ENCODE data around the gene MTCL1.

MTCL1 gene

GRCh38 chr18:8688216-8688800 lies 17.0 kb upstream of the MTCL1 start:
- DNase-seq (ENCODE audit: low spot score): no peak

GRCh38 chr18:8688816-8689215 lies 16.5 kb upstream of the MTCL1 start:
- DNase-seq (ENCODE audit: low spot score): no peak

GRCh38 chr18:8689517-8689916 lies 15.8 kb upstream of the MTCL1 start:
- no peak for DNase-seq (ENCODE audit: low spot score)

- DNase-seq (ENCODE audit: low spot score): no peak
Observed at GRCh38 chr18:8694891-8695290, 10.5 kb upstream of the MTCL1 start.

GRCh38 chr18:8695932-8696517 lies 9.3 kb upstream of the MTCL1 start:
- no peak for DNase-seq (ENCODE audit: low spot score)

GRCh38 chr18:8696749-8697211 lies 8.6 kb upstream of the MTCL1 start:
- peak; percentile 81 for DNase-seq (ENCODE audit: low spot score)

GRCh38 chr18:8699126-8699525 lies 6.2 kb upstream of the MTCL1 start:
- no peak for DNase-seq (ENCODE audit: low spot score)

GRCh38 chr18:8699948-8700347 lies 5.4 kb upstream of the MTCL1 start:
- no peak for DNase-seq (ENCODE audit: low spot score)

- peak; percentile 86 for DNase-seq (ENCODE audit: low spot score)
Observed at GRCh38 chr18:8701546-8702118, 3.7 kb upstream of the MTCL1 start.

GRCh38 chr18:8702668-8703067 lies 2.7 kb upstream of the MTCL1 start:
- no peak for DNase-seq (ENCODE audit: low spot score)

GRCh38 chr18:8703092-8703709 lies 2.2 kb upstream of the MTCL1 start:
- no peak for DNase-seq (ENCODE audit: low spot score)

GRCh38 chr18:8703781-8704301 lies 1.5 kb upstream of the MTCL1 start:
- DNase-seq (ENCODE audit: low spot score): no peak

- peak; percentile 95 for DNase-seq (ENCODE audit: low spot score)
Observed at GRCh38 chr18:8704361-8705237, 757 bp upstream of the MTCL1 start.

GRCh38 chr18:8705961-8706790 lies 820 bp downstream of the MTCL1 start:
- peak; percentile 42 for DNase-seq (ENCODE audit: low spot score)

GRCh38 chr18:8706791-8707555 lies 1.6 kb downstream of the MTCL1 start:
- peak; percentile 63 for DNase-seq (ENCODE audit: low spot score)

- no peak for DNase-seq (ENCODE audit: low spot score)
Observed at GRCh38 chr18:8707556-8708300, 2.4 kb downstream of the MTCL1 start.

- DNase-seq (ENCODE audit: low spot score): no peak
Observed at GRCh38 chr18:8708670-8709069, 3.3 kb downstream of the MTCL1 start.

- DNase-seq (ENCODE audit: low spot score): no peak
Observed at GRCh38 chr18:8709248-8710059, 4.1 kb downstream of the MTCL1 start.

GRCh38 chr18:8711736-8712135 lies 6.4 kb downstream of the MTCL1 start:
- no peak for DNase-seq (ENCODE audit: low spot score)
